ENCODE measurements around the gene PKN1.
A peak's percentile ranks its signal among the peaks of the same experiment; 100 is the strongest.

PKN1 gene

DNA sequence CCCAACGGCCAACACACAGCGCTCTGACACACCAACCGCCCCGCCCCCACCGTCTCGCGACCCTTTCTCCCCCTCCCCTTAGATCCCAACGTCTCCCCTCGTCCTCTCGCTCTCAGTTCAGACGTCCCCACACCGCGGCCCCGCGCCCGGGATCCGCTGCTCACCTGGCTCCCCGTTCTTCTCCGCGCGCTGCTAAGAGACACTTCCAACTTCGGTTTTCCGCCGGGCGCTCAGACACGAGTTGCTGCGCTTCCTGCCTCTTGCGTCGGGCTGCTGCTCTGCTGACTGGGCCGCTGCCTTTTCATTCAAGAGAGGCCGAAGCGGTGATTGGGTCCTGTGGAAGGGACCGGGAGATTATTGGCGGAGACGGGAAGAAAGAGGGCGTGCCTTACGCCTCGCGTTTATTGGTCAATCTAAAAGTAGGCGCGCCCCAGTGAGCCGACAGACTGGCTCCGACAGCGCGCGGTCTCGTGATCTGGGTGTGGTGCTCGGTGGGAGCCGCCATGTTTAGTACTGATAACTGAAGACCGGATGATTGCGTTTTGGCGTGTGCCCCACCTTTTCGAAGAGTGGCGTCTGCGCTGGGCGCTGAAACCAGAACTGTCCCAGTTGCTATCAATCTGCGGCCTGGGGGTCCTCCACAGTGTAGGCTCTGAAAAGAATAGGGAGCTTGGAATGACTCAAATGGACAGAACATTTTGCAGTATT is 13.8 kb upstream of the PKN1 start, which contains the start of gene DDX39A:
TSS of gene DDX39A (minus strand) at position 236 of the 708 bp plus-strand sequence. CDS start 6,121 bp downstream, outside the sequence.
- H3K27me3 ChIP-seq (replicated peaks; ENCODE audit: control insufficient read depth, insufficient read depth, low read length) = no peaks in the 10 kb centered on the region
- DNase-seq (ENCODE audit: extremely low read depth, insufficient read length) = peak; percentile 93
- TF ChIP-seq, protein P1, sequence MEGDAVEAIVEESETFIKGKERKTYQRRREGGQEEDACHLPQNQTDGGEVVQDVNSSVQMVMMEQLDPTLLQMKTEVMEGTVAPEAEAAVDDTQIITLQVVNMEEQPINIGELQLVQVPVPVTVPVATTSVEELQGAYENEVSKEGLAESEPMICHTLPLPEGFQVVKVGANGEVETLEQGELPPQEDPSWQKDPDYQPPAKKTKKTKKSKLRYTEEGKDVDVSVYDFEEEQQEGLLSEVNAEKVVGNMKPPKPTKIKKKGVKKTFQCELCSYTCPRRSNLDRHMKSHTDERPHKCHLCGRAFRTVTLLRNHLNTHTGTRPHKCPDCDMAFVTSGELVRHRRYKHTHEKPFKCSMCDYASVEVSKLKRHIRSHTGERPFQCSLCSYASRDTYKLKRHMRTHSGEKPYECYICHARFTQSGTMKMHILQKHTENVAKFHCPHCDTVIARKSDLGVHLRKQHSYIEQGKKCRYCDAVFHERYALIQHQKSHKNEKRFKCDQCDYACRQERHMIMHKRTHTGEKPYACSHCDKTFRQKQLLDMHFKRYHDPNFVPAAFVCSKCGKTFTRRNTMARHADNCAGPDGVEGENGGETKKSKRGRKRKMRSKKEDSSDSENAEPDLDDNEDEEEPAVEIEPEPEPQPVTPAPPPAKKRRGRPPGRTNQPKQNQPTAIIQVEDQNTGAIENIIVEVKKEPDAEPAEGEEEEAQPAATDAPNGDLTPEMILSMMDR (IDR thresholded peaks at IDR 0.05; ENCODE audit: insufficient read depth, low read length, poor library complexity, severe bottlenecking) = no peak
- H3K4me3 ChIP-seq (replicated peaks; ENCODE audit: low read depth, low read length) = peak within 1 kb of the TSS; percentile 92
- H3K36me3 ChIP-seq (ENCODE audit: control insufficient read depth, insufficient read depth, low read length) = peaks cover 4% of the 10 kb centered on the region; the same call in 1 of the 2 replicates

DNA sequence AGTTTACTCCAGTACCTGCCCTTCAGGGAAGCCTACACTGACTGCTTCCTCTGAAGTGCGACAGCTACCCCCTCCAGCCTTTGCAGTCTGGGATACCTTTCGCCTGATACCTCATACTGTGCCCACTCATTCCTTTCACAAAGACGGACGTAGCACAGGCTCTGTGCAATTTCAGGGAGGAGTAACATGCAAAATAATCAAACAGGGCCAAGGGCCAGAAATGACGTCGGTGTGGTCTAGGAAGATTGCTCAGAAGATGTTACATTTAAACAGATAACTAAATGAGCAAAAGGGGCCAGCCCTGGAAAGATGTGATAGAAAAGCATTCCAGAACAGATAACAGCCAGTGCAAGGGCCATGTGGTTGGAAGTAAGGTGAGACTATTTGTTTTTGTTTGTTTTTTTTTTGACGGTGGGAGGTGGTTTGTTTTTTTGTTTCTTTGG is 7.4 kb upstream of the PKN1 start:
- Histone ChIP-seq H3K27me3 (replicated peaks; ENCODE audit: control insufficient read depth, insufficient read depth, low read length) (no peaks in the 10 kb centered on the region), H3K4me3 (replicated peaks; ENCODE audit: low read depth, low read length) (no peak overlapping the region), H3K36me3 (ENCODE audit: control insufficient read depth, insufficient read depth, low read length) (no peaks in the 10 kb centered on the region)
- DNase-seq (ENCODE audit: extremely low read depth, insufficient read length) = no peak
- TF ChIP-seq, protein P1 (IDR thresholded peaks at IDR 0.05; ENCODE audit: insufficient read depth, low read length, poor library complexity, severe bottlenecking) = no peak

DNA sequence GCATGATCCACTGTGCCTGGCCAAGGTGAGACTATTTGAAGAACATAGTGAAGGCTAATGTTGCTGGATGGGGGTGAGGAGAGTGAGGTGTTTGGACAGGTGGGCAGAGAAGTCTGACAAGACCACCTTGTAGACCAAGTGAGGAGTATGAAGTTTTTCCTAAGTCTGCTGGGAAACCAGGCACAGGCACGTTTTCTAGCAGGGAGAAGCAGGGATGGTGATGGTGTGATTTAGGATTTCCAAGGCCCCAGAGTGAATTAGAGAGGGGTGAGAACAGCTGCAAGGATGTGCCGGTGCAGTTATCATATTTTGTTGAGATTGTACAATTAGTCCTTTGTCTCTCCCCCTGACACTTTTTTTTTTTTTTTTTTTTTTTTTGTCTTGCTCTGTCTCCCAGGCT is 5.6 kb upstream of the PKN1 start:
- no peaks in the 10 kb centered on the region for H3K27me3 ChIP-seq (replicated peaks; ENCODE audit: control insufficient read depth, insufficient read depth, low read length)
- DNase-seq (ENCODE audit: extremely low read depth, insufficient read length) = no peak

DNA sequence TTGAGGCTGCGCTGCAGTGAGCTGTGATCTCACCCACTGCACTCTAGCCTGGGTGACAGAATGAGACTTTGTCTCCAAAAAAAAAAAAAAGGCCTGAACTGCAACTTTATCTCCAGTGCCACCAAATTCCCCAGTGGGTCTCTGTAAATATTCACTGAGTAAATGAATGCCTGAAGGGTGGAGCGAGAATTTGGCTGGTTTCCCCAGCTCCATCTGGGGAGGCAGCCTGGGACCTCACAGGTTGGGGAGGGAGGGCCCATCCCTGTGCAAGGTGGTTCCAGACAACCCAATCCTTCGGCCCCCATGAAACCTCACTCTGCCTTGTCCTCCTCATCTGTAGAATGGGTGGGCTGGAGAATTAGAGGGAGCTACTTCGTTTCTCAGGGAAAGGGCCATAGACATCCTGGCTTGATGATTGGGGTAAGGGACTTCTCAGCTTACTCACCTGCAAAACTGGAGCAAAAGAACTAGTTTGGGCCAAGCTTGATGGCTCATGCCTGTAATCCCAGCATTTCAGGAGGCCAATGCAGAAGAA is 4.2 kb upstream of the PKN1 start:
- no peak overlapping the region for H3K4me3 ChIP-seq (replicated peaks; ENCODE audit: low read depth, low read length)
- DNase-seq (ENCODE audit: extremely low read depth, insufficient read length) = no peak
- H3K27me3 ChIP-seq (replicated peaks; ENCODE audit: control insufficient read depth, insufficient read depth, low read length) = no peaks in the 10 kb centered on the region
- no peaks in the 10 kb centered on the region for H3K36me3 ChIP-seq (ENCODE audit: control insufficient read depth, insufficient read depth, low read length)
- TF ChIP-seq, protein P1 (IDR thresholded peaks at IDR 0.05; ENCODE audit: insufficient read depth, low read length, poor library complexity, severe bottlenecking) = no peak

More for the DNA sequence above, 5.6 kb upstream of the PKN1 start:
- TF ChIP-seq, protein P1 (IDR thresholded peaks at IDR 0.05; ENCODE audit: insufficient read depth, low read length, poor library complexity, severe bottlenecking) = no peak
- H3K4me3 ChIP-seq (replicated peaks; ENCODE audit: low read depth, low read length) = no peak overlapping the region
- H3K36me3 ChIP-seq (ENCODE audit: control insufficient read depth, insufficient read depth, low read length) = no peaks in the 10 kb centered on the region

DNA sequence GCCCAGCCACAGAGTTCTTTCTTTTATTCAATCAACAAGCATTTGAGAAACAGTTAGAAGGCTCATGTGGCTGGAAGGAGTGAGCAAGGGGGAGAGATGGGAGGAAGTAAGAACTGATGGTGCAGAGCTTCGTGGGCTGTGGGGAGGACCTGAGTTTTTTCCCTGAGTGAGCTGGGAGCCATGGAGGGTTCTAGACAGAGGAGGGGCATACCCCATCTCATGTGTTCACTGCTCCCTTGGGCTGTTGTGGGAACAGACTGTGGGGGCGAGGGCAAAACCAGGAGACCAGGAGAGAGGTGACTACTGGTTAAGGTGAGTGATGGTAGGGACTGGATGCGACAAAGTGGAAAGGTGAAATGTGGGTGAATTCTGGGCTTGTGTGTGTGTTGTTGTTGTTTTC is 2.4 kb upstream of the PKN1 start:
- Histone ChIP-seq H3K27me3 (replicated peaks; ENCODE audit: control insufficient read depth, insufficient read depth, low read length) (no peaks in the 10 kb centered on the region), H3K36me3 (ENCODE audit: control insufficient read depth, insufficient read depth, low read length) (no peaks in the 10 kb centered on the region), H3K4me3 (replicated peaks; ENCODE audit: low read depth, low read length) (no peak overlapping the region)
- DNase-seq (ENCODE audit: extremely low read depth, insufficient read length) = no peak
- TF ChIP-seq, protein P1 (IDR thresholded peaks at IDR 0.05; ENCODE audit: insufficient read depth, low read length, poor library complexity, severe bottlenecking) = no peak
